Measurements from ENCODE around the gene R3HDML. TPM values are rescaled to one million over a fixed set of nuclear protein-coding genes. Genes with fewer than 3 reads are reported as not detected.

R3HDML gene
- total and polyA plus RNA-seq, 2 of the 13 experiments (the other 11 are each of a cell fraction or from before 2014, with no cell fraction given), result not detected

DNA sequence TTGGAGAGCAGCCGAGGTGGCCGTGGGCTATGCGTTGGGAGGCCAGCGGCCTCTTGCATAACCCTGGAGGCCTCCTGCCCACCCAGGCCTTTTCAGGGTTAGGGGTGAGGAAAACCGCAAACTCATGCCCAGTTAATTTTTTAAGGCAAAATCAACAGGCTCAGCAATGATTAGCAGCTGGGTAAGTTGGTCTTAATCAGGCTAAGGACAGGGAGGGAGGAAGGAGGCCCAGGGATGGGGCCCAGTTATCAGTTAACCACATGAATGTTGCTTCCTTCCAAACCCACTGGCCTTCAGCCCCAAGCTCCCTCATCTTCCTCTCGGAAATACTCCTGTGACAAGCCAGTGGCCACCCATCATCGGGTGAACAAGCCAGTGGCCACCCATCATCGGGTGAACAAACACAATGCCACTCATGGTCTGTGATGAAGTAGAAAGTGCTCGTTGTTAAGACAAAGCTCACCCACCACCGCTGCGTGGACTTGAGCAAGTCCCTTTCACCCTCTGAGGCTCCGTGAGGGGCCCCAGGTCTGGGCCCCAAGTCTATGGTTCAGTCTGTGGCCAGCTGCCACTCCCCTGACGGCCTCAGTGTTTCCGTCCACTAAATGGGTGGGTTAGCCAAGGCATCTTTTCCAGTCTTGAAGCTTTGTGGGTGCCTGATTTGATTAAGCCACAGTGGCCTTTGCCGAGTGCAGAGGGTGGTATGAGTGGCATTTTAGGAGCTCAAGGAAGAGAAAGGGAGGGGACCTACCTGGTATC is 58.0 kb downstream of the R3HDML start (continued):
- TF ChIP-seq SOX5 (CRISPR knock-in tag; IDR thresholded peaks at IDR 0.05; ENCODE audit: borderline replicate concordance) (peak; percentile 65), NCOA5 (CRISPR knock-in tag; IDR thresholded peaks at IDR 0.05) (0 out of 2 replicates have a peak, but pooled peaks have one; percentile 22), TAF1 (CRISPR knock-in tag; IDR thresholded peaks at IDR 0.05) (no peak; the same call in 1 of the 2 replicates), ZNF224 (CRISPR knock-in tag; IDR thresholded peaks at IDR 0.05) (peak; percentile 98; the same call in 1 of the 2 replicates), ATF7-NPFF (CRISPR knock-in tag; IDR thresholded peaks at IDR 0.05; ENCODE audit: low read depth) (peak; percentile 71; the same call in 1 of the 2 replicates), MXD3 (CRISPR knock-in tag; IDR thresholded peaks at IDR 0.05) (peak; percentile 78; the same call in 1 of the 2 replicates), ZNF280D (CRISPR knock-in tag; IDR thresholded peaks at IDR 0.05) (peak; percentile 95), HIC2 (CRISPR knock-in tag; IDR thresholded peaks at IDR 0.05; ENCODE audit: low read depth) (peak; percentile 99), PHF21A (CRISPR knock-in tag; IDR thresholded peaks at IDR 0.05) (peak; percentile 100), HCFC1 (IDR thresholded peaks at IDR 0.05; ENCODE audit: low read depth, low read length) (no peak), ATRX (CRISPR knock-in tag; IDR thresholded peaks at IDR 0.05; ENCODE audit: borderline replicate concordance) (no peak), RARG (CRISPR knock-in tag; IDR thresholded peaks at IDR 0.05; ENCODE audit: low read depth) (0 out of 2 replicates have a peak, but pooled peaks have one; percentile 7)
- TF ChIP-seq, protein P1, sequence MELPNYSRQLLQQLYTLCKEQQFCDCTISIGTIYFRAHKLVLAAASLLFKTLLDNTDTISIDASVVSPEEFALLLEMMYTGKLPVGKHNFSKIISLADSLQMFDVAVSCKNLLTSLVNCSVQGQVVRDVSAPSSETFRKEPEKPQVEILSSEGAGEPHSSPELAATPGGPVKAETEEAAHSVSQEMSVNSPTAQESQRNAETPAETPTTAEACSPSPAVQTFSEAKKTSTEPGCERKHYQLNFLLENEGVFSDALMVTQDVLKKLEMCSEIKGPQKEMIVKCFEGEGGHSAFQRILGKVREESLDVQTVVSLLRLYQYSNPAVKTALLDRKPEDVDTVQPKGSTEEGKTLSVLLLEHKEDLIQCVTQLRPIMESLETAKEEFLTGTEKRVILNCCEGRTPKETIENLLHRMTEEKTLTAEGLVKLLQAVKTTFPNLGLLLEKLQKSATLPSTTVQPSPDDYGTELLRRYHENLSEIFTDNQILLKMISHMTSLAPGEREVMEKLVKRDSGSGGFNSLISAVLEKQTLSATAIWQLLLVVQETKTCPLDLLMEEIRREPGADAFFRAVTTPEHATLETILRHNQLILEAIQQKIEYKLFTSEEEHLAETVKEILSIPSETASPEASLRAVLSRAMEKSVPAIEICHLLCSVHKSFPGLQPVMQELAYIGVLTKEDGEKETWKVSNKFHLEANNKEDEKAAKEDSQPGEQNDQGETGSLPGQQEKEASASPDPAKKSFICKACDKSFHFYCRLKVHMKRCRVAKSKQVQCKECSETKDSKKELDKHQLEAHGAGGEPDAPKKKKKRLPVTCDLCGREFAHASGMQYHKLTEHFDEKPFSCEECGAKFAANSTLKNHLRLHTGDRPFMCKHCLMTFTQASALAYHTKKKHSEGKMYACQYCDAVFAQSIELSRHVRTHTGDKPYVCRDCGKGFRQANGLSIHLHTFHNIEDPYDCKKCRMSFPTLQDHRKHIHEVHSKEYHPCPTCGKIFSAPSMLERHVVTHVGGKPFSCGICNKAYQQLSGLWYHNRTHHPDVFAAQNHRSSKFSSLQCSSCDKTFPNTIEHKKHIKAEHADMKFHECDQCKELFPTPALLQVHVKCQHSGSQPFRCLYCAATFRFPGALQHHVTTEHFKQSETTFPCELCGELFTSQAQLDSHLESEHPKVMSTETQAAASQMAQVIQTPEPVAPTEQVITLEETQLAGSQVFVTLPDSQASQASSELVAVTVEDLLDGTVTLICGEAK (IDR thresholded peaks at IDR 0.05), result no peak
- TF ChIP-seq, protein P1 (CRISPR knock-in tag; IDR thresholded peaks at IDR 0.05), result peak; percentile 9; the same call in 1 of the 2 replicates

Measured in HepG2 (cell line).